ENCODE results near the gene HDAC4. TPM values are rescaled to one million over a fixed set of nuclear protein-coding genes. Genes with fewer than 3 reads are reported as not detected.

HDAC4 gene
- total RNA-seq, 1 experiment from 2014 or later: 40.1 TPM

DNA sequence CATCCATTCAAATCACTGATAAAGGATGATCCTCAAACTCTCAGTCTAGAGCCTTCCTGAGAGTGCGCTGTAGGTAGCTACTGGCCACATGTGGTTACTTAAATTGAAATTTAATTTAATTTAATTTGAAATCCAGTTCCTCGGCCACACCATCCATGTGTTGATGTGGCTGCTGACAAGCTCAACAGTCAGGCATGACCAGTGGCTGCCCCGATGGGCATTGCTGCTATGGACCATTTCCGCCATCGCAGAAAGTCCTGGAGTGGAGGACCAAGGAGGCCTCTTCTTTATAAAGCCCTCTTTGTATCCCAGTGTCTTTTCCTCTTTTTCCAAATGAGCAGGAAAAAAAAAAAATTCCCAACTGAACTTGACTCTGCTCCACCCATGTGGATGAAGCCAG is 100.6 kb downstream of the HDAC4 start:
- intact Hi-C loops (cut with micrococcal nuclease; ENCODE audit: unreplicated experiment) (no loop called here), in situ Hi-C loops (cut with HindIII; ENCODE audit: low pct_unique_long_range_greater_than_20kb, low sequenced_read_pairs) (no loop called here)
- Histone ChIP-seq H3K27ac (ENCODE audit: low read length) (no peak overlapping the region), H3K4me1 (ENCODE audit: control insufficient read depth, insufficient read depth, low read length) (peaks cover 24% of the 10 kb centered on the region), H3K27me3 (ENCODE audit: control insufficient read depth, insufficient read depth, low read length) (no peaks in the 10 kb centered on the region), H3K36me3 (ENCODE audit: control insufficient read depth, insufficient read depth, low read length) (no peaks in the 10 kb centered on the region), H3K9me3 (ENCODE audit: control insufficient read depth, insufficient read depth, low read depth, low read length) (no peaks in the 10 kb centered on the region), H3K4me3 (ENCODE audit: low read depth in 2 of 2, low read length in 2 of 2) (no peak overlapping the region)
- no peak for ATAC-seq
- no peak for DNase-seq (ENCODE audit: low read depth, low spot score)
- ChIA-PET CTCF (no interaction called here), POLR2A (no interaction called here)
- BruUV-seq (replicated peaks): no TSS peak
- no peak for TF ChIP-seq SIN3A (IDR thresholded peaks at IDR 0.05; ENCODE audit: borderline replicate concordance, insufficient read depth, low read depth, low read length)
- no peak for TF ChIP-seq TCF7L2 (IDR thresholded peaks at IDR 0.05; ENCODE audit: low read depth, low read length)
- TF ChIP-seq POLR2AphosphoS5 (IDR thresholded peaks at IDR 0.05; ENCODE audit: low read depth, low read length): no peak
- TF ChIP-seq, protein P1, sequence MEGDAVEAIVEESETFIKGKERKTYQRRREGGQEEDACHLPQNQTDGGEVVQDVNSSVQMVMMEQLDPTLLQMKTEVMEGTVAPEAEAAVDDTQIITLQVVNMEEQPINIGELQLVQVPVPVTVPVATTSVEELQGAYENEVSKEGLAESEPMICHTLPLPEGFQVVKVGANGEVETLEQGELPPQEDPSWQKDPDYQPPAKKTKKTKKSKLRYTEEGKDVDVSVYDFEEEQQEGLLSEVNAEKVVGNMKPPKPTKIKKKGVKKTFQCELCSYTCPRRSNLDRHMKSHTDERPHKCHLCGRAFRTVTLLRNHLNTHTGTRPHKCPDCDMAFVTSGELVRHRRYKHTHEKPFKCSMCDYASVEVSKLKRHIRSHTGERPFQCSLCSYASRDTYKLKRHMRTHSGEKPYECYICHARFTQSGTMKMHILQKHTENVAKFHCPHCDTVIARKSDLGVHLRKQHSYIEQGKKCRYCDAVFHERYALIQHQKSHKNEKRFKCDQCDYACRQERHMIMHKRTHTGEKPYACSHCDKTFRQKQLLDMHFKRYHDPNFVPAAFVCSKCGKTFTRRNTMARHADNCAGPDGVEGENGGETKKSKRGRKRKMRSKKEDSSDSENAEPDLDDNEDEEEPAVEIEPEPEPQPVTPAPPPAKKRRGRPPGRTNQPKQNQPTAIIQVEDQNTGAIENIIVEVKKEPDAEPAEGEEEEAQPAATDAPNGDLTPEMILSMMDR (IDR thresholded peaks at IDR 0.05): no peak
- TF ChIP-seq, protein P2, sequence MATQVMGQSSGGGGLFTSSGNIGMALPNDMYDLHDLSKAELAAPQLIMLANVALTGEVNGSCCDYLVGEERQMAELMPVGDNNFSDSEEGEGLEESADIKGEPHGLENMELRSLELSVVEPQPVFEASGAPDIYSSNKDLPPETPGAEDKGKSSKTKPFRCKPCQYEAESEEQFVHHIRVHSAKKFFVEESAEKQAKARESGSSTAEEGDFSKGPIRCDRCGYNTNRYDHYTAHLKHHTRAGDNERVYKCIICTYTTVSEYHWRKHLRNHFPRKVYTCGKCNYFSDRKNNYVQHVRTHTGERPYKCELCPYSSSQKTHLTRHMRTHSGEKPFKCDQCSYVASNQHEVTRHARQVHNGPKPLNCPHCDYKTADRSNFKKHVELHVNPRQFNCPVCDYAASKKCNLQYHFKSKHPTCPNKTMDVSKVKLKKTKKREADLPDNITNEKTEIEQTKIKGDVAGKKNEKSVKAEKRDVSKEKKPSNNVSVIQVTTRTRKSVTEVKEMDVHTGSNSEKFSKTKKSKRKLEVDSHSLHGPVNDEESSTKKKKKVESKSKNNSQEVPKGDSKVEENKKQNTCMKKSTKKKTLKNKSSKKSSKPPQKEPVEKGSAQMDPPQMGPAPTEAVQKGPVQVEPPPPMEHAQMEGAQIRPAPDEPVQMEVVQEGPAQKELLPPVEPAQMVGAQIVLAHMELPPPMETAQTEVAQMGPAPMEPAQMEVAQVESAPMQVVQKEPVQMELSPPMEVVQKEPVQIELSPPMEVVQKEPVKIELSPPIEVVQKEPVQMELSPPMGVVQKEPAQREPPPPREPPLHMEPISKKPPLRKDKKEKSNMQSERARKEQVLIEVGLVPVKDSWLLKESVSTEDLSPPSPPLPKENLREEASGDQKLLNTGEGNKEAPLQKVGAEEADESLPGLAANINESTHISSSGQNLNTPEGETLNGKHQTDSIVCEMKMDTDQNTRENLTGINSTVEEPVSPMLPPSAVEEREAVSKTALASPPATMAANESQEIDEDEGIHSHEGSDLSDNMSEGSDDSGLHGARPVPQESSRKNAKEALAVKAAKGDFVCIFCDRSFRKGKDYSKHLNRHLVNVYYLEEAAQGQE (IDR thresholded peaks at IDR 0.05; ENCODE audit: insufficient read depth in 1 of 2, low read depth in 2 of 2, low read length in 1 of 2): no peak

DNA sequence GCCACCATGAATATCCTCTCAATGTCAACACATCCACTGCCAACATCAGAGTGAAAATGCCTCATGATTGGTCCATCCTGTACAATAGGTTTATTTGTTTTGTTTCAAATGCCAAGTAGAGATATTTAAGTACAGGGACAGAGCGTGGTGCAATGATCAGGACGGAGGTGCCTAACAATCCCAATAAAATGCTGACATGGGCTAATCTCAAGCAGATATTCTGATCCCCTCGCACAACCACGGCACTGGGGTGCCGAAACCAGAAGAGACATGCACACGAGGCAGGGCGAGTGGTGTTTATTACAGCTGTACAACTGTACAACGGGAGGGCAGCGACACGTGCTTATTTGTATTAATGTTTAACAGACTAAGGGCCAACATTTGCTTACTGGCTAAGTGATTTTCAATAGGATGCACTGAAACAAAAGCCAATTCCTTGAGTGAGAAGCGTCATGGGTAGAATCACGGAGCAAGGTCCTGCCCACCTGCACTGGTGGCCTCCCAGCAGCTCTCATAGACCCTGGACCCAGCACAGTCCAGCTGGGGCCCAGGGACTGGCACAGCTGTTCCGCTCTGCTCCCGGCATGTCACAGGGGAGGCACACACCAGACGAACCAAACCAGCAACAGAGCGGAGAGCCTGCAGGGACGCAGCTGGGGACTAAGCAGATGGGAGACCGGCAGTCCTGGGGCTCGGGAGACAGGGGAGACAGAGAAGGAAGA is 101.4 kb downstream of the HDAC4 start:
- Histone ChIP-seq H3K27ac (ENCODE audit: low read length) (no peak overlapping the region), H3K36me3 (ENCODE audit: control insufficient read depth, insufficient read depth, low read length) (no peaks in the 10 kb centered on the region), H3K27me3 (ENCODE audit: control insufficient read depth, insufficient read depth, low read length) (no peaks in the 10 kb centered on the region), H3K4me1 (ENCODE audit: control insufficient read depth, insufficient read depth, low read length) (peaks cover 17% of the 10 kb centered on the region), H3K9me3 (ENCODE audit: control insufficient read depth, insufficient read depth, low read depth, low read length) (no peaks in the 10 kb centered on the region), H3K4me3 (ENCODE audit: low read depth in 2 of 2, low read length in 2 of 2) (no peak overlapping the region)
- POLR2A ChIA-PET: no interaction called here
- TF ChIP-seq, protein P1 (IDR thresholded peaks at IDR 0.05): no peak
- no peak for TF ChIP-seq POLR2AphosphoS5 (IDR thresholded peaks at IDR 0.05; ENCODE audit: low read depth, low read length)
- TF ChIP-seq TCF7L2 (IDR thresholded peaks at IDR 0.05; ENCODE audit: low read depth, low read length): no peak
- no peak for TF ChIP-seq SIN3A (IDR thresholded peaks at IDR 0.05; ENCODE audit: borderline replicate concordance, insufficient read depth, low read depth, low read length)
- TF ChIP-seq, protein P2 (IDR thresholded peaks at IDR 0.05; ENCODE audit: insufficient read depth in 1 of 2, low read depth in 2 of 2, low read length in 1 of 2): no peak
- intact Hi-C loops (cut with micrococcal nuclease; ENCODE audit: unreplicated experiment) (no loop called here), in situ Hi-C loops (cut with HindIII; ENCODE audit: low pct_unique_long_range_greater_than_20kb, low sequenced_read_pairs) (no loop called here)
- no peak for DNase-seq (ENCODE audit: low read depth, low spot score)
- BruUV-seq (replicated peaks): no TSS peak
- ATAC-seq: no peak
- CTCF ChIA-PET: no interaction called here
